GM12872 (cell line): ENCODE data around the gene LMBRD1.

Source experiments
- TF ChIP-seq, protein P1 (sequence below): IDR thresholded peaks from 3 replicates; pipeline ENCODE4 v1.5.1; 2011; ENCODE audit warnings: low read depth, mild to moderate bottlenecking, low read length, moderate library complexity; ENCODE audit not compliant: insufficient read depth

Gene LMBRD1

DNA sequence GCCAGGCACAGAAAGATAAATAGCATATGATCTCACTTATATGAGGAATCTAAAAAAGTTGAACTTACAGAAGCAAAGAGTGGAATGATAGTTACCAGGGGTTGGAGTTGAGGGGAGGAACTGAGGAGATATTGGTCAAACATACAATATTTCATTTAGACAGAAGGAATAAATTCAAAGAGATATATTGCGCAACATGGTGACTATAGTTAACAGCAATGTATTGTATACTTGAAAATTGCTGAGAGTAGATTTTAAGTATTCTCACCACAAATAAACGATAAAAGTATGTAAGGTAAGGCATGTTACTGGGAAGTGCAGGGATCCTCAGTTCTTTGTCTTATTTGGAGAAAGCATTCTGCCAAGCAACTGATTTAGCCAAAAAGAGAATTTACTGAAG, 171.9 kb downstream of the LMBRD1 start:
- TF ChIP-seq, protein P1, sequence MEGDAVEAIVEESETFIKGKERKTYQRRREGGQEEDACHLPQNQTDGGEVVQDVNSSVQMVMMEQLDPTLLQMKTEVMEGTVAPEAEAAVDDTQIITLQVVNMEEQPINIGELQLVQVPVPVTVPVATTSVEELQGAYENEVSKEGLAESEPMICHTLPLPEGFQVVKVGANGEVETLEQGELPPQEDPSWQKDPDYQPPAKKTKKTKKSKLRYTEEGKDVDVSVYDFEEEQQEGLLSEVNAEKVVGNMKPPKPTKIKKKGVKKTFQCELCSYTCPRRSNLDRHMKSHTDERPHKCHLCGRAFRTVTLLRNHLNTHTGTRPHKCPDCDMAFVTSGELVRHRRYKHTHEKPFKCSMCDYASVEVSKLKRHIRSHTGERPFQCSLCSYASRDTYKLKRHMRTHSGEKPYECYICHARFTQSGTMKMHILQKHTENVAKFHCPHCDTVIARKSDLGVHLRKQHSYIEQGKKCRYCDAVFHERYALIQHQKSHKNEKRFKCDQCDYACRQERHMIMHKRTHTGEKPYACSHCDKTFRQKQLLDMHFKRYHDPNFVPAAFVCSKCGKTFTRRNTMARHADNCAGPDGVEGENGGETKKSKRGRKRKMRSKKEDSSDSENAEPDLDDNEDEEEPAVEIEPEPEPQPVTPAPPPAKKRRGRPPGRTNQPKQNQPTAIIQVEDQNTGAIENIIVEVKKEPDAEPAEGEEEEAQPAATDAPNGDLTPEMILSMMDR = no peak
